NCI-H526 (cell line): Measurements from ENCODE around the gene LAIR1.
A peak's percentile ranks its signal among the peaks of the same experiment; 100 is the strongest.
"Not testable (repeated sequence)": the region's sequence is repeated elsewhere in the genome, so short reads cannot be mapped to it uniquely, and the experiment has no call there.

Source experiments
- DNase-seq, 2 experiments: peaks; one replicate each; lab custom pipeline; 2025; lab: John Stamatoyannopoulos, UW

The LAIR1 gene, protein sequence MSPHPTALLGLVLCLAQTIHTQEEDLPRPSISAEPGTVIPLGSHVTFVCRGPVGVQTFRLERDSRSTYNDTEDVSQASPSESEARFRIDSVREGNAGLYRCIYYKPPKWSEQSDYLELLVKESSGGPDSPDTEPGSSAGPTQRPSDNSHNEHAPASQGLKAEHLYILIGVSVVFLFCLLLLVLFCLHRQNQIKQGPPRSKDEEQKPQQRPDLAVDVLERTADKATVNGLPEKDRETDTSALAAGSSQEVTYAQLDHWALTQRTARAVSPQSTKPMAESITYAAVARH

DNA sequence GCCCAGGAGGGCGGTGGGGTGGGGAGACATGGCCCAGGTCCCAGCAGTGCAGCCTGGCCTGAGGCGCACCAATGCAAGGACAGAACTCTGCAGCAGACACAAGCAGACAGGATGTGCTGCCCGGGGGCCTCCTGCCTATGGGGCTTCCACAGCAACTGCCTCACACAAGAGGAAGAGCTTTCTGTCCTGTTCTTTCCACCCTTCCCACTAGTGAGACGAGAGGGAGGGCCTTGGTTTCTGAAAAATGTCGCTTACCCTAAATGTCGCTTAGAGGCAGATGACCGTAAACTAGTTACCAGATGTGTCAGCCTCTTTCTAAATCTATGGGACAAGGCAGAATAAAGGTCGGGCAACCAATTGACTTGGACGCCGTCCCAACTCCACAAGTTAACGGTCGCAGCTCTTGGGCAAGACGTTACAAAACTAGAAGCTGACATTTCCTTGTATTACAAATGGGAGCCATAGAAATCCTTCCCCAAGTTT is at the start of gene LAIR1:
LAIR1 (minus strand) TSS at position 157 of the 483 bp plus-strand sequence; CDS start at position 30, 127 bp downstream.
- DNase-seq = no peak

DNA sequence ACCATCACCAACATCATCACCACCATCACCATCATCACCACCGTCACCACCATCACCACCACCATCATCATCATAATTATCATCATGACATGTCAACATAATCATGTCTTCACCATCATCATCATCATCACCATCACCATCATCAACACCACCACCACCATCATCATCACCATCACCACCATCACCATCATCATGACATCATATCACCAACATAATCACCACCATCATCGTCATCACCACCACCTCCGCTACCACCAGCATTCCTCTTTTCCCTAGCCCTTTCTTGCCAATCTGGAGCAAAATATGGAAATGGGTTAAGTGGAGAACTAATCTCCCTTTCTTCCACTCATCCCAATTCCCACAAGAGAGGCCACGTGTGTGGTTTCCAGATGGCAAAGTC is 49.4 kb upstream of the LAIR1 start:
- DNase-seq = no peak

GRCh38 chr19:54412877-54413276 is 48.1 kb upstream of the LAIR1 start:
- DNase-seq = no peak

DNA sequence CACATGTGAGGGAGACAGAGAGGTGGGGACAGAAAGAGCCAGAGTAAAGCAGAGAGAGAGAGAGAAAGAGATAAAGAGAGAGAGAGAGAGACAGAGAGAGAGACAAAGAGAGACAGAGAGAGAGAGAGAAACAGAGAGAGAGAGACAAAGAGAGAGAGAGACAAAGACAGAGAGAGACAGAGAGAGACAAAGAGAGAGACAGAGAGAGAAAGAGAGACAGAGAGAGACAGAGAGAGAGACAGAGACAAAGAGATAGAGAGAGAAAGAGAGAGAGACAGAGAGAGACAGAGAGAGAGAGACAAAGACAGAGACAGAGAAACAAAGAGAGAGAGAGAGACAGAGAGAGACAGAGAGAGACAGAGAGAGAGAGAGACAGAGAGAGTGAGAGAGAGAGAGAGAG is 46.3 kb upstream of the LAIR1 start:
- no peak for DNase-seq

DNA sequence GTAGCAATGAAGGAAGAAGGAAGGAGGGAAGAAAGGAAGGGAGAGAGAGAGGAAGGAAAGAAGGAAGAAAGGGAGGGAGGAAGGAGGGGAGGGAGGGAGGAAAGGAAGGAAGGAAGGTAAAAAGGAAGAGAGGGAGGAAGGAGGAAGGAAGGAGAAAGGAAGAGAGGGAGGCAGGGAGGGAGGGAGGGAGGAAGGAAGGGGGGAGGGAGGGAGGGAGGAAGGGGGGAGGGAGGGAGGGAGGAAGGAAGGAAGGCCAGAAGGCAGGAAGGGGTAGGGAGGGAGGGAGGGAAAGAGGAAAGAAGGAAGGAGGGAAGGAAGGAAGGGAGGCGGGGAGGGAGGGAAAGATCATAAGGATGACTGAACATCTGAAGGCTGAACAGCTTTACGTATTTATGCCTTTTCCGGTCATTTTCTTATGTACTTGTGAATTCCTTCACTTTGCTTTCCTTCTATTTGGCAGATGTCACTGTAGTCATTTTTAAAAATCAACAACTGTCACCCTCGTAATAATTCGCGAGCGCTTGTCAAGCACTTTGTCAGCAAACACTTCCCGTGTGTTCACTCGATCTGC is 43.8 kb upstream of the LAIR1 start:
- no peak for DNase-seq

DNA sequence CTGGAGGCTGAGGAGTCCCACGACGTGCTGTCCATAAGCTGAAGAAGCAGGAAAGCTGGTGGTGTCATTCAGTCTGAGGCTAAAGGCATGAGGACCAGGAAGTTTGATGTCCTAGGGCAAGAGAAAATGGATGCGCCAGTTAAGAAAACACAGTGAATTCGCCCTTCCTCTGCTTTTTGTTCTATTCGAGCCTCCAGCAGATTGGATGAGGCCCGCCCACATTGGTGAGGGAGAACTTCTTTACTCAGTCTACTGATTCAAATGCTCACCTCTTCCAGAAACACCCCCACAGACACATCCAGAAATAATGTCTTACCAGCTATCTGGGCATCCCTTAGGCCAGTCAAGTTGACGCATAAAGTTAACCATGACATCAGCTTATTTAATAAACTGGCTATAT is 43.0 kb upstream of the LAIR1 start:
- no peak for DNase-seq

GRCh38 chr19:54405628-54406027 is 40.9 kb upstream of the LAIR1 start:
- DNase-seq = no peak

- peak in 1 of 2 experiments; percentile 35 for DNase-seq
Measured at GRCh38 chr19:54403054-54403453, 38.3 kb upstream of the LAIR1 start.

DNA sequence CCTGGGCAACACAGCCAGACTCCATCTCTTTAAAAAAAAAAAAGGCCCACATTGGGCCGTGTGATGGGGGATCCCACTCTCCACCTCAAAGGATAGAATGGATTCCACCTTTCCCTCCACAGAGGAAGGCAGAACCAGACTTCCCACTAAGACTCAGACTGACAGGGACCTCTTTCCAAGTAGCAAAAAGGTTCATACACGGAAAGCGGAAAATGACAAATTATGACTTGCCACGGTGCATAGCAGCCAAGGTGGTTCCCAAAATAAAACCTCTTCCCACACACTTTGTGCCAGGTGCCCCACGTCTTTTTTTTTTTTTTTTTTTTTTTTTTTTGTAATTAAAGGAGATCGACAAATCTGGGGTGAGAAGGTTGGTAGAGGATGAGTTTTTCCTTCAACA is 36.2 kb upstream of the LAIR1 start:
- no peak for DNase-seq

DNA sequence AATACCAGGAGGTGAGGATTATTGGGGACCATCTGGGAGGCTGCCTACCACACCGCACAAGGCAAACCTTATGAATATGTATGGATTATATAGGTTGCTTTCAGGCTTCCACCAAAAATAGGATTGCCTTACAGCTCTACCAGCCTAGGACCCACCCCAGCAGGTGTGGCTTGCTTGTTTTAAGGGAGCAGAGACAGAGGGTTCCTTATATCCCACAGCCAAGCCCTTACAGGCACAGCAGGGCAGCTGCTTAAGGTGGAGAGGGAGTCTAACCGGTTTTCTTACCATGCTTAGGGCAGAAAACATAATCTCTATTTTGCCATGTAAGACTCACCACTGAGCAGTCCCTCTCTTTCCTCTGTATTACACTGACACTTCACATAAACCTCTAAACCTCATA is 34.5 kb upstream of the LAIR1 start:
- DNase-seq = peak in 1 of 2 experiments; percentile 26

DNA sequence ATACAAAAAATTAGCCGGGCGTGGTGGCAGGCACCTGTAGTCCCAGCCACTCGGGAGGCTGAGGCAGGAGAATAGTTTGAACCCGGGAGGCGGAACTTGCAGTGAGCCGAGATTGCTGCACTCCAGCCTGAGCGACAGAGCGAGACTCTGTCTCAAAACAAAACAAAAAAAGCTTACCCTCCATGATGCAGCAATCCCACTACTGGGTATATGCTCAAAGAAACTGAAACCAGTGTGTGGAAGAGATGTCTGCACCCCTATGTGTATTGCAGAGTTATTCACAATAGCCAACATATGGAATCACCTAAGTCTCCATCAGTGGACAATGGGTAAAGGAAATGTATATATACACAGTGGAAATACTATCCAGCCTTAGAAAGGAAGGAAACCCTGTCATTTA is 31.0 kb upstream of the LAIR1 start:
- DNase-seq = no peak

DNA sequence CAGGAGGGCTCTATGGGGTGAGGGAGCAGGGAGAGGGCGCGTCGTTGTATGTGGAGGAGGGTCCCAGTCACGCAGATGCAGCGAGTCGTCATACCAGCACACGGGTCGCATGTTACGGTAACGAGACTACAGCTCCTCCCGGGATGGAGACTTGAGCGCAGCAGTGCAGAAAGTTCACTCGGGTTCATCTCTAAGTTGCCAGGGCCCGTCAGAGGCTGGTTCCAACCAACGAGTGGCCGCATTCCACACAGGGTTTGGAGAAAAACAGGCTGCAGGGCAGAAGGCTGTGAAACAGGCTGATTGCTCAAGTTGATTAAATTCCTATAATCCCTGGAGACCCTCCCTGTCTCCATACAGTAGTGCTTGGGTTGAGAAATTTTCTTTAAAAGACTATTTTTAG is 28.6 kb upstream of the LAIR1 start:
- DNase-seq = no peak

- no peak for DNase-seq
Measured at GRCh38 chr19:54392105-54392504, 27.4 kb upstream of the LAIR1 start.

- no peak for DNase-seq
Measured at GRCh38 chr19:54391589-54392061, 26.9 kb upstream of the LAIR1 start.

DNA sequence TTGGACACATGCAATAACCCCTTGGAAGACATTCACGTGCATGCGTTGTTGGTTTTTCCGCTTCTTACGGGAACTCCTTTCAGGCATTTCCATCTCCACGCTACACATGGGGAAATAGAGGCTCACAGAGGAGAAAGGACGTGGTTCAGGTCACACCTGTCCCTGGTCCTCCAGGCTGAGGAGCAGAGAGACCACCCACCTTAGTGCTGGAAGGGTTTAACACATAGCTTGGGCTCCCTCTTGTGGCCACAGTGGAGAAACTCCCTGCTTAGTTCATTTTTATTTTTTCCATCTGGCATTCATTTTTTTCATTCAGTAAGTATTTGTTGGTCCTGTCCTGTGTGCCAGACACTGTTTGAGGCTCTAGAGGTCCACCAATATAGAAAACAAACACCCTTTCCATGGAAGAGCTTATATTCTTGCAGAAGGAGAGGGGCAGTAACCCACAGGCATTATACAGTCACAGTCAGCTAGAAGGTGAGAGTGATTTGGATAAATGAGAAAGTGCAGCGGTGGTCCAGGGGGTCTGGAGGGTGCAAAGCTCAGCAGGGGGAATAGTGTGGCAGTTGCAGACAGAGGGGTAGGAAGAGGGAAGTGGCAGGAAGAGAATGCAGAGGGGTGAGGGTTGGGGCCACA is 26.3 kb upstream of the LAIR1 start:
- DNase-seq = peak; percentile 83 to 91

DNA sequence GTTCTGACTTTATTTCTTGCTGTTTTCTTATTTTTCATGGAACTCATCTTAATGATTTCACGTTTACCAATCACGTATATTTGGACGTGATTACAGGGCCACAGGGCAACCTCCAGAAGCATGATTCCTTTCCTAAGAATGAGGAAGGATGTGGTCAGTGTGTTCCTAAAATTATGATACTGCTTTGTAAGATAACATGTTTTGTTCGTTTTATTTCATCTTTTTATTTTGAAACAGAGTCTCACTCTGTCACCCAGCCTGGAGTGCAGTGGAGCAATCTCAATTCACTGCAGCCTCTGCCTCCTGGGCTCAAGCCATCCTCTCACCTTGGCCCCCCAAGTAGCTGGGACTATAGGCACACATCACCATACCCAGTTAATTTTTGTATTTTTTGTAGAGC is 24.8 kb upstream of the LAIR1 start:
- DNase-seq = no peak

GRCh38 chr19:54388802-54389139 is 24.0 kb upstream of the LAIR1 start:
- DNase-seq = no peak

GRCh38 chr19:54387991-54388801 is 23.5 kb upstream of the LAIR1 start:
- DNase-seq = peak in 1 of 2 experiments; percentile 49

DNA sequence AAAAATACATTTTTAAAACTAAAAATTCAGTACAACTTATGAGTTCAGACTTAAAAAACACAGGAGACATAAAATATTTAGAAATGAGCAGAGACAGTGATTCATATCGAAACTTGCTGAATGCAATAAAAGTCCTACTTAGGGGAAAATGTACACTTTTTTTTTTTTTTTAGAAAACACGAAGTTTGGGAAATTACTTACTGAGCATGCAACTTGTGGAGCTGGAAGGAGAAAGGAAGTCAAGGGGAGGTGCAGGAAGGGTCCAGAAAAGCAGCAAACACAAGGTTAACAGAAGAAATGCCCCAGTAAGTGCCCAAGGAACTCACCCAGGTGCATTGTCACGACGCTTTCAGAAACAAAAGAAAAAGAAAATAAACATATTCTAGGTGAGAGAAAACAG is 18.6 kb upstream of the LAIR1 start:
- DNase-seq = no peak

DNA sequence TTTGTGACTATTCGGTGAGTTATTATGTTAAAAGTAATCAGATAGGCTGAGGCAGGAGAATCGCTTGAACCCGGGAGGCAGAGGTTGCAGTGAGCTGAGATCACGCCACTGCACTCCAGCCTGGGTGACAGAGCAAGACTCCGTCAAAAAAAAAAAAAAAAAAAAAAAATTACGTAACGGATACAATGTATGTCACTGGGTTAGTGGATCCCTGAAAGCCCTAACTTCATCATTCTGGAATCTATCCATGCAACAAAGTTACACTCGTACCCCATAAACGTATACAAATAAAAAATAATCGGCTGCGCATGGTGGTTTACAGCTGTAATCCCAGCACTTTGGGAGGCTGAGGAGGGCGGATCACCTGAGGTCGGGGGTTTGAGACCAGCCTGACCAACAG is 17.3 kb upstream of the LAIR1 start:
- not testable (repeated sequence) for DNase-seq

DNA sequence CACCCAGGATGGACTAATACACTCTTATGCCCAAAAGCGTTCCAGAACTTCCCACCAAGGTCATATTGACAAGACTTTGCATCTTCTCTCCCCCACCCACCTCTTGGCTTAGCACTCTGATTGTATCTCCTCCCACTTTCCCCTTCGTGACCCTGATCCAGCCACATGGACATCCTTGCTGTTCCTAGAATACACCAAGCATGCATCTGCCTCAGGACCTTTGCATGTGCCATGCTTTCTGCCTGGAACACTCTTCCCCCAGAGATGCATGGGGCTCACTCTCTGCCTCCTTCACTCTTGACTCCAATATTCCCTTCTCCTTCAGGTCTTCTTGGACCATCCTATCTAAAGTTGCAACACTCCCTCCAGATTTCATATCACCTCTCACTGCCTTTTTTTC is 16.2 kb upstream of the LAIR1 start:
- no peak for DNase-seq

GRCh38 chr19:54379187-54379678 is 14.5 kb upstream of the LAIR1 start:
- DNase-seq = no peak
